HG02943 (cell line): Measurements from ENCODE around the gene LIPN.

Experiments used
- ATAC-seq: cut with Tn5 transposase; IDR thresholded peaks from one replicate; pipeline ENCODE4 v1.9.1; 2021; ENCODE audit warnings: mild to moderate bottlenecking, low read depth, moderate library complexity; ENCODE audit not compliant: unreplicated experiment

The LIPN gene

DNA sequence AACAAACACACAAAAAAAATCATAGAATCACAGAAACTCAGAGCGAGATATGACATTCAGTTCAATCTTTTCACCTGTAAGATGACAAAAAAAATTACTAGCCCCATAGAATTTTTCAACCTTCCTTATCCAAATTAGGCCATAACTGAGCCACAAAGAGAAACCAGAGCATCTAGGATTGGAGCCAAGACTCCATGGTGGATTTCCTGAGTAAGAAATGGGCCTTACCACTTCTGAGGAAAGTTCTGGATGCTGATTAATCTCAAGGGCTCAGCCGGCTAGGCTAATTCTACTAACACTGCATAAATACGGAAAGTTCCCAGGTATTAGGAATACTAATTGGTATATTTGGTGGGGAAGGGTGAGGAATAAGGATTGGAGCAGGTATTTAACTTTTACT is 59.5 kb downstream of the LIPN start:
- ATAC-seq: no peak

DNA sequence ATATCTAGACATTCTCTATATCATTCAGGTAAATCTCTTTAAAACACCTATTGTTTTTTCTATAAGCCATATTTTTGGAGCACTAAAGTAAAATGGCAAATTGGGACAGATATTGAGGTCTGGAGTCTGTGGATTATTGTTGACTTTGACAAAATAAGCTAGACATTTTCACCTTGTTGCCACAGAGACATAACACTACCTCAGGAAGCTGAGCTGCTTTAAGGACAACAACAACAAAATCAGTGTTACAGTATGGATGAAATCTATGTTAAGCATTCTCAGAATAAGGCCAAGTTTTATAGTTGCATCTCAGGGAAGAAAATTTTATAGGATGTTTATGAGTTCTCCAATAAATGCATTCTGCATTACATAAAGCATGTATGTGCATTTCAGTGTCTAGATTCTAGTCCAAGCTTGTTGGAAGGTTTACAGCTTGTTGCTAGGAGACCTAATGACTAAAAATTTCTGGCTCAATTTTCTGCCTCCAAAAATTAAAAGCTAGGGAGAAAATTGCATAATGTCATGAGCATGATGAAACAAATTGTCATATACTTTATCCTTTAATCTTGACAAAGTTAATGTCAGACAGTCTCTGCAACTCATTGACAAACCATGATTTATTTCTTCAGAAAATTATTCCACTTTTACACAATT is 61.1 kb downstream of the LIPN start:
- ATAC-seq: no peak

DNA sequence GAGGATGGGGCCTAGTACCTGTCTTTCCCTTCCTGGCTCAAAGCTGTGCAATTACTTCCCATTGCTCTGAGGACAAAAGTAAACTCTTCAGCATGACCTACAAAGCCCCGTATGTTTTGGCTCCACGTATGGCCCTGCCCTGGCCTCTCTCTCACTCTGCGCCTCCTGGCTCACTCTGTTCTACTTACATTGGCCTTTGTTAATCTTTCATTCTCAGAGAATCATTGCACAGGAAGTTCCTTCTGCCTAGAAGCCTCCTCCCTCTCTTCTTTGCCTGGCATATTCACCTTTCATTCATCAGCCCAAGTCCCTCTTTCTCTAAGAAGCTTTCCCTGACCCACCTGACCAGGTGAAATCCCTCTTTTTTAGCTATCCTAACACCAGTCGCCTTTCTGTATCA is 66.6 kb downstream of the LIPN start:
- ATAC-seq: no peak

DNA sequence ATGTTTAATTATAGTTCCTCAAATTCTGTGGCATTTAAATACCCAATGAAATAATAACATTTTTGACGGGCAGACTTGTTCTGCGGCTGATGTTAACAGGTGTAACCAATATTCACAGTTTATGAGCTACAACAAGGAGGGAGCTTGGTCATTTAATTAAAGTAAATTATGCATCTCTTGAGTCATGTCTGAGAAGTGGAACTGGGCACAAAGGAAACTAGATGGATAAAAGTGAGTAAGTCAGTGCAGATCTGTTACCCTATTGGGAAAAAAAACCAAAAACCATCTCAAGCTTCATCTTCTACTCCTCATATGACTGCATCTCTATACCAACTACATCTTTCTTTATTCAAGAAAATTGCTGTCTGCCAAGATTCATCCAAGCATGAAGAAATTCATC is 67.9 kb downstream of the LIPN start:
- no peak for ATAC-seq

DNA sequence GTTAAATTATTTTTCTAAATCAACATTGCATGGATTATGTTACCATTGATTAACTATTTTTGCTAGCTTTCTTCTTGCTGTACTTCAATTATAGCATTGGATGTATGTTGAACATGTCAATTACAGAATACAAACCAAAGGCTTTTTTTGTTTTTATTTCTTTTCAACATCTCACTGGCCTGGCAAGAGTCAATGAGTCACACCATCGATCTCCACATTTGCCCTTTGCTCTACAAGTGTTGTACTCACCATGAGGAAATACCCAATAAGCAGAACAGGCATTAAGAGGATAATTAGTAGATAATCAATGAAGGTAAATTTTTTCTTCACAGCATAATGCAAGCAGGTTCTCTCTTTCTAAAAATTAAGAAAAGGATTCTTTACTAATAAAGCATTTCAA is 68.5 kb downstream of the LIPN start:
- ATAC-seq: no peak
